NCI-H1417 treated with DMSO at 0.1 percent for 48 hours (cell line): Measurements from ENCODE around the gene GAS6.
"Not testable (repeated sequence)": the region's sequence is repeated elsewhere in the genome, so short reads cannot be mapped to it uniquely, and the experiment has no call there.

ENCODE experiments used
- DNase-seq: peaks from one replicate; lab custom pipeline; 2025; lab: John Stamatoyannopoulos, UW

Gene GAS6

GRCh38 chr13:113791226-113791625, 72.7 kb downstream of the GAS6 start:
- no peak for DNase-seq

- not testable (repeated sequence) for DNase-seq
These were observed 73.9 kb downstream of the GAS6 start for GRCh38 chr13:113789931-113790330.

DNA sequence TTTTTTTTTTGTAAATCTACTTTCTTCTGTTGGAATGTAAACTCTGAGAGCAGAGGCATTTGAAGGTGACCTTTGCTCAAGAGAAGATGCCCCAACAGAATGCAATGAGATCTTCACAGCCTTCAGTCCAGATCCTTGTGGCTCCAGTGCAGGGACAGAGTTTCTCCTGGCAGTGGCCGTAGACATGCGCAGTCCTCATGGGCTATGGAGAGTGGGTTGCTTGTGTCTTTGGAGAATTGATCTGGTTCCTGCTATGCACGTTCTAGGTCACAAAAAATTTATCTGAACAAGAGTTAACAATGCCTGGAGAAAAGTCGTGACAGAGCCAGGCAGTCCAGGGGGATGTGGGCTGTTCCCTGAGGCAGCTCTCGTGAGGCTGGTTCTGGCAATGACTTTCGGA, 74.7 kb downstream of the GAS6 start:
- no peak for DNase-seq

DNA sequence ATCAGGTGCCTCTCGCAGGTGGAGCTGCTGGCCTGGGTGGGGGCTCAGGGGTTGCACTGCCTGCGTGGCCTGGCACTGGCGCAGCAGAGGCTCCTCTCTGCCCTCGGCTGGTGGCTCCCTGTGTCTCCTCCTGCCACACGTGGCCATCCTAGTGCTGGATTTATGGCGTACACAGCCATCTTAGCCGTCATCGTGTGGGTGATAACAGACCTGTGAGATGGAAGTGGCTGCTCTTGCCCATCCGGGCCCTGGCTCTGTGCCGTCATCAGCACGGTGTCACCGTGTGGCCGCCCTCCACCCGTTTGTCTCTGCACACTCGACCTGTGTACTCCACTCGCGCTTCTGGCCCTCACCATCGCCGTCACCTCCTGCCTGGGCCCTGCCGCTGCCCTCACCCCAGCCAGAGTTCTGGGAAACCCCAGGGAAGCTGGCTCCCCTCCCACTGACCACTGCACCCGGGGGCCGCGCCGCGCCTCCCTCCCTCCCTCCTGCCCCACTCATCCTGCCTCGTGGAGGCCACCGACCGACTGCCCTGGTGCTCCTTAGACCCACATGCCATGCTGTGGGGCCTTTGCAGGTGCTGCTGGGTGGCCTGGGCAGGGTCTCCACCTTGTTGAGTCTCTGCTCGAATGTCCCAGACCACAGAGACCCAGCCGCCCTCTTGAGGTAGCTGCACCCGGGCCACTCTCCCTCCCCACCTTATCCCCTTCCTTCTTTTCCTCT, 75.3 kb downstream of the GAS6 start:
- DNase-seq: no peak

DNA sequence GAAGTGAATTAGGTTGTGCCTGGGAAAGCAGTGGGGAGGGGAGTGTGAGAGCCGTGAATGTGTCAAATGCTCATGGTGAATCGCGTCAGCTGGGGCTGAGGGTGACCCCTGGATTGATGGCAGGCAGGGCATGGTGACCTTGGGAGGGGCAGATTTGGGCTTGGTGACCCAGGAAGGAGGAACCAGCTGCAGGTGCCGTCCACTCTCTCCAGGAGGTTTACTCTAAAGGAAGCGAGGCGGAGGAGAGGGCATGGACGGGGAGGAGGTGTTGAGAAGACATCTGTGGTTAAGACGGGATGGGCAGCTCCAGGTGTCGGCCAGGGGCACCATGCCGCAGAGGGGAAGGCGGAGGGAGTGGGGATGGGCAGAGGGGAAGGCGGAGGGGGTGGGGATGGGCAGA, 76.2 kb downstream of the GAS6 start:
- no peak for DNase-seq

DNA sequence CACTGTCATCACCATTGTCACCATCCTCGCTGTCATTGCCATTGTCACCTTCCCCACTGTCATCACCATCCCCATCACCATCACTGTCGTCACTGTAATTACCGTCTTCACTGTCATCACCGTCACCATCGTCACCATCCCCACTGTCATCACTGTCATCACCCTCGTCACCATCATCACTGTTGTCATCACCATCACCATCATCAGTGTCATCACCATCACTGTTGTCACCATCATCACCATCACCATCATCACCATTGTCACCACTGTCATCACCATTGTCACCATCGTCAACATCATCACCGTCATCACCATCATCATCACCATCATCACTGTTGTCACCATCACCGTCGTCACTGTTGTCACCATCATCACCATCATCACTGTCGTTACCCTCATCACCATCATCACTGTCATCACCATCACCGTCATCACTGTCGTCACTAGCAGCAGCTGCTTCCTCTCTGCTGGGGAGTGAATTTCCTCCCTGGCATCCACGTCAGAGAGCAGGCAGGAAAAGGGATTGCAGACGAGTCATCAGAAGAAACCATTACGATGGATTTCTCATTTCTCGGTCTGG, 77.5 kb downstream of the GAS6 start:
- DNase-seq: no peak

DNA sequence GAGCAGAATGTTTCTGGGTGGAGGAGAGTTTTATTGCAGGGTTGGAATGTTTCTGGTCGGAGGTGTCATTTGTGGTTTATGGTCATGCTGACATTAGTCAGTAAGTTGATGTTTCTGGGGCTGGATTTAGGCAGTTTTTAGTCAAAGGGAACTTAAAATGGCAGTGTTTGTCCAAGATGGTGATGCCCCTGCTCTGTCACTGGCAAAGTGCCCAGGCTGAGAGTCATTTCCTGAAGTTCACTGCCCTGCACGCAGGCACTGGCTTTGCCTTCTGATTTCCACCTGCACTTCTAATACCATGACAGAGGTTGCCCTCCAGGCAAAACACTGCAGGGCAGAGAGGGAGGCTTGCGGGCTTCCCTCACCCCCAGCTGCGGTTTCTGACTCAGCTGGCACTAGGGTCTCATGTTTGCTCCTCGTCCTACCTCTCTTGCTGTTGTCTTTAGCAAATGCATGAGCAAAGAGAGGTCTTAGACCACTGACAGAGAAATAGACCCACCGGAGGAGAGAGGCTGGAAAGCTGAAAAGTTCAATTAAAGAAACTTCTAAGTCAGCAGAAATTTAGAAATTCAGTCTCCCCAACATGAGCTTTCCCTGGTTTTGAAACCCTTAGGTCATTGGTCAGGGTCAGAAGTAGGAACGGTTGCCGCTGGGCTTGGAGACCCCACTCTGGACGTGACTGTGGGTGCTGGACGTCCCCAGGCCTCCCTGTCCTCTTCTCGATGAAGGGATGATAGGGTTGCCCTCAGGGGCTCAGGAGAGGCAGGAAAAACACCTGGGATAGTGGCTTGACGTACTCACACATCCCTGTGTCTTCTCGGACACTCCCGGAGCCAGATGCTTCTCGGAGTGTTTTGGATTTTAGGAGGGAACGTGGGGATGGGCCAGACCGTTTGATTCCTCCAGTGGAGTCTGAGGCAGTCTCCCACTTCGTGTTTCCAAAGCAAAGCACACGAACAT, 78.5 kb downstream of the GAS6 start:
- DNase-seq: no peak

DNA sequence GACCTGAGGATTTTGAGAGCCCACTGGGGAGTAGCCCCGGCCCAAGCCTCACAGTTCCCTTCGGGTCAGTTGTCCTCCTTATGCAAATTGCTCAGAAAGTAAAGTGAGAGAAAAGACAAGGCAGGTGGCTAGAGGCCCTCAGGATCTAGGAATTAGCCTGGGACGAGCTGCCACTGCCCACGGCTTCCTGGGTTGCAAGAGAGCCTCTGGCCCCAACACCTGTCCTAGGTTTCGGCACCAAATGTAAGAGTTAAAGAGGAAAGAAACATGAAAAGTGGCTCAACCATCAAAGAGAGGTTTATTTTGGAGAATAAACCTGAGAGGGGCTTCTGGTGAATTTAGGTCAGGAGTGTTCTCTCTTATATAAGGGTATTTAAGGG, 79.2 kb downstream of the GAS6 start:
- no peak for DNase-seq

DNA sequence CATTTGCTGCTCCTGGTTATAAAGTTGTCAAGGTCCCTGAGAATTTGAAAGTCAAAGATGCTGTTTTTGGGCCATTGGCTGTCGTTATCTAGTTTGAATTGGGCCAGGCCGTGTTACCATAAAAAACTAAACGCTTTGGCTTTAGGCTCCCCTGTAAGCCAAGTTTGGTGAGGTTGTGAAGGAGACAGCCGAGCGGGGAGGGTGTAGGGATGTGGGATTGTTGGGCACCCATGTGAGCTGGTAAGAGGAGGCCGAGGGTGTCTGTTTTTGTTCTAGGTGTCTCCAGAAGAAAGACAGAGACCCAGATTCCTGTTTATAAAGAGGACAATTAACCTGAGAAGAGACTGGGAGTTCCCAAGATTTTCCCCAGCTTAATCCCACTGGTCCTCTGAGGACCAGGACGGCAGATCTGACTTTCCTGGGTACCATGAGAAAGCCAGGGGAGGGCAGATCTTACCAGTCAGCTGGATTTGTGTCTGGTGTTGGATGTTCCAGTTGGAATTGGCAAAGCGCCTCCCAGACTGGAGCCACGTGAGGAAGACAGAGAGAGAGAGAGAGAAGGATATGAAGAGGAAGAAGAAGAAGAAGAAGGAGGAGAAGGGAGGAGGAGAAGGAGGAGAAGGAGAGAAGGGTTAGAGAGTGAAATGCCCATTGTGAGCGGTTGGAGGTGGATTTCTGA, 79.8 kb downstream of the GAS6 start:
- DNase-seq: no peak

GRCh38 chr13:113783200-113783881, 80.5 kb downstream of the GAS6 start:
- DNase-seq: no peak

DNA sequence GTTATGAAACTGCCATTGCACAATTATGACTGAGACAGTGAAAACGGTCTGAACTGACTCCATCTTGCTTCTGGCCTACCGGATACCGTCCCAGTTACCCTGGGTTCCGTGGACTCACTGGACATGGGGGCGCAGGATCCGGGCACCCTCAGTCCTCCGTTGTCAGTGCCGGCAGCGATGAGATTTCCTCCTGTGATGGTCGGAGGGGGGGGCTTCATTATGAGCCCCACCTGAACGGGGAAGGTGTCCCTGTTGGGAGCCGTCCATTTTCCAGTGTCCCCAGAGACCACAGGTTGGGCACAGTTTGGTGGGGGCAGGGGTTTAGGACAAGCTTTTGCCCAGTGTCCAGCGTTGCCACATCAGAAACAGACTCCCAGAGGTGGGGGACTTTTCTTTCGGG, 81.4 kb downstream of the GAS6 start:
- no peak for DNase-seq

DNA sequence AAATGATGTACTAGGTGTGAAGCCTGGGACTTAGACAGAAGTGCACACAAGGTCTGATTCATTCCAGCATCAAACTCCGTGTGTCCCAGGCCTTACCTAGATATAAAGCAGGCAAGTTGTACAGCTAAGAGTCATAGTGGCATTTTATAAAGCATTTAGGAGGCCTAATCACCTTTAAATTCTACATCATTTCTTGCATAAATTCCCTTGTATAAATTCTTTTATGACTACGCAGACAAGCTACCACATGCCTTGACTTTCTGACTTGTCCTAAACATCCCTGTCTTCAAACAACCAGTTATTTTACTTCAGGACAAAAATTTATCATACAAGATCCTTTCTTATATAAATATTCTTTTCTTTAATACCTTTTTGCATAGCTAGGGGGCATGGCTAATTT, 82.3 kb downstream of the GAS6 start:
- no peak for DNase-seq

GRCh38 chr13:113777311-113778260, 86.3 kb downstream of the GAS6 start:
- DNase-seq: no peak

DNA sequence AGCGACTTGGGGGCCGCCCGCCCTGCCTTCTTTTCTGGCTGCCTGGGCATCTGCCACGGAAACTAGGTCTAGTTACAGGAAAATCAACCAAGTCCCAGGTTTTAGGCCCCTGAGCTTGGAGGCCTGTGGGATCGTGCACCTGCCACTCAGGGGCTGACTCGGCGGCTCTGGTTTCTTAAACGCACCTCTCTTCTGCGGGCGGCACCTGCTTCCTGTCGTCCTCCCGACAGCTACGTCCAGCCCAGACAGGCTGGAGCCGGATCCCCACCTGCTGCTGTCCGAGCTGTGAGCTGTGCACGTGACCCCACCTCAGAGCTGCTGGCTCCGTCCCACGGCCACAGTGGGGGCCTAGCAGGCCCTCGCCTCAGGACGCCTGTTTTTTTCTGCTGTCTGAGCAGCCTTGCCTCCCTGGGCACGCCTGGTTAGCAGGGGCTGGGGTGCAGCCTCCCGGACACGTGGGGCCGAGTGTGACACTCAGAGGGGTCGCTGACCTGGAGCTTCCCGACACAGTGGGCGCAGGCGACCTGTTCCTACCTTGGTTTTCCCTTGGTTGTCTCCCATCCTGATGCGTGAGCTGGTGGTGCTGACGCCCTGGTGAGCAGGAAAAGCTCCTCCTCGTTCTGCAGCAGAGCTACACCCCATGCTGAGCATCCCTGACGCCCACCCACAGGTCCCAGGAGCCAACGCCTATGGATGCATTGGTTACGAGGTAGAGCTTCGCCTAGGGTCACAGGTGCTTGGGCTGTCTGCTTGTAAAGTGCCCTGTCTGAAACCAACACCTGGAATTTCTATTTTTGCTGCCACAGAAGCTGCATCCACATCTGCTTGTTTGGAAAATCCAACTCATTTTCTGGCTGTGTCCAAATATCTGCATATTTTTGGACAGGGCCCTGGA, 87.4 kb downstream of the GAS6 start:
- no peak for DNase-seq

DNA sequence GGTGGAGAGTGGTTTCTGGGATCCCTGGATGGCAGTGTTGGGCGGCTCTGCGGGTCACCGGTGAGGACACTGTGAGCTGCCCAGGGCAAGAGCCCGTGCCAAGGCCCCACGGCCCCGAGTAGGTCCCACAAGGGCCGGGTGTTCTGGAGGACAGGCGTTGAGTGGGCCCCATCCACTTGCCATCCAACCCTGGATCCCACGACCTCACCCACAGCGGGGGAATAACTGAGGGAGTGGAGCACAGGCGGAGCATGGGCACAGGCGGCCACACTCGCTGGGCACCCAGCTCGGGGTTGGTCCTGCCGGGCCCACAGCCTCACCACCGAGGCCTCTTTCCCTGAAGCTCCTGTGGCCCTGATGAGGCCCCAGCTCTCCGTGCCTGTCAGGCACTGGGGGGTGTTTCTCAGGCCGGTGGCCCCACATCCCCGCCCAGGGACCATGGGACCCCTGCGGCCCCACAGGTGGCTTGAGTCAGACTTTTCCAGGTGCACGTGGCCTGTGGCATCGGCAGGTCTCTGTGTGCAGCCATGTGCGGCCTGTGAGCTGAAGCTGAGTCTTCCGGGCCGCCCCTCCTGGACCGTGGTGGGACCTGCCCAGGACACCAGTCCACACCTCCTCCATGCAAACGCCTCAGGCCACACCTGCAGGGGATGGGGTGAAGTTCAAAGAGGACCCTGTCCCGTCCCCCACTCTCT, 88.3 kb downstream of the GAS6 start:
- DNase-seq: no peak

DNA sequence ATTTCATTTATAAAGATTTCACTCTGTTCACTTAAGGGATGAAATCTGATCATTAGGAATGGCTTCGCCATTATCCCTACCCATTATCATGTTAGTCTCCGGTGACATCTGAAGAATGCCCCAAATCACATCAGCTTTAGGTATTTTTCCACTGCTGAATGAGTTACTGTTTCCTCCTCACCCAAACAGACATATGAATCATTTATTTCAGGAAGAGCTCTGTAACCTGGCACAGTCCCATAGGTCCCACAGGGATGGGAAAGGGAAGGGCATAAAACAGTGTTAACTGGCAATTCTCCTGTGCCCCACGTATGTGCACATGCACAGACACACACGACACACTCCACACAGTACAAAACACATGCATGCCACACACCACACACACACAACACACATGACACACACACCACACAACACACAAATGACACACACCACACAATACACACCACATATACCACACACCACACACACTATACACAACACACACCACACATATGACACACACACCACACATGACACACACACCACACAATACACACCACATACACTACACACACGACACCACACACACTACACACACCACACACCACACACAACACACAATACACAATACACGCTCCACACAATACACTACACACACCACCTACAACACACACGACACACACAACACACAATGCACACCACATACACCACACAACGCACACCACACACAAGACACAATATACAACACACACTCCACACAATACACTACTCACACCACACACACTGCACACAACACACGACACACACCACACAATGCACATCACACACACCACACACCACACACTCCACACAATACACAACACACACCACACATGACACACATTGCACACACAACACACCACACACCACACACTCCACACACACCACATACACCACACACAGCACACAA, 89.4 kb downstream of the GAS6 start:
- DNase-seq: no peak

DNA sequence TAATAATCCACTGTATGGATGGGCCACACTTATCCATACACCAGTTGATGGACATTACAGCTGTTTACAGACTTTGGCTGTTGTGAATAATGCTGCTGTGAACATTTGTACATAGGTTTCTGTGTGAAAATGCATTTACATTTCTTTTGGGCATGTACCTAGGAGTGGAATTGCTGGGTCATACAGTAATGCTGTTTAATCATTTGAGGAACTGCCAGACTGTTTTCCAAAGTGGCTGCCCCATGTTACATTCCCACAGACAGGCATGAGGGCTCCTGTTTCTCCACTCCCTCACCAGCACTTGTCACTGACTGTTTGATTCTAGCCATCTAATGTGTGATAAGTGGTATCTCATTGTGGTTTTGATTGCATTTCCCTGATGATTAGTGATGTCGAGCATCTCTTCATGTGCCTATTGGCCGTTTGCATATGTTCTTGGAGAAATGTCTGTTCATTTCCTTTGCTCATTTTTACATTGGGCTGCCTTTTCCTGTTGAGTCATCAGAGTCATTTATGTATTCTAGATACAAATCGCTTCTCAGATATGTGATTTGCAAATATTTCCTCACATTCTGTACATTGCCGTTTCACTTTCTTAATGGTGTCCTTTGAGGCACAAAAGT, 92.1 kb downstream of the GAS6 start:
- no peak for DNase-seq
